Hepatocyte (in vitro differentiated cells): Measurements from ENCODE around the gene WNK1.

Experiments used
- EZH2 ChIP-seq: fragments of 200-600 bp; sonication (generic); IDR thresholded peaks from 2 replicates; pipeline ENCODE4 v1.6.1; 2016; ENCODE audit warnings: antibody characterized with exemption, mild to moderate bottlenecking, borderline replicate concordance
- EZH2phosphoT487 ChIP-seq: fragments of 200-600 bp; sonication (generic); IDR thresholded peaks from one replicate; pipeline ENCODE4 v1.6.1; 2018; ENCODE audit warnings: antibody characterized with exemption, mild to moderate bottlenecking, low read depth, moderate library complexity; ENCODE audit not compliant: unreplicated experiment, severe bottlenecking
- TF ChIP-seq, protein P1 (sequence below): fragments of 200-600 bp; sonication (generic); IDR thresholded peaks from 2 replicates; pipeline ENCODE4 v1.5.1; 2016; ENCODE audit warnings: antibody characterized with exemption, mild to moderate bottlenecking; ENCODE audit not compliant: poor library complexity

DNA sequence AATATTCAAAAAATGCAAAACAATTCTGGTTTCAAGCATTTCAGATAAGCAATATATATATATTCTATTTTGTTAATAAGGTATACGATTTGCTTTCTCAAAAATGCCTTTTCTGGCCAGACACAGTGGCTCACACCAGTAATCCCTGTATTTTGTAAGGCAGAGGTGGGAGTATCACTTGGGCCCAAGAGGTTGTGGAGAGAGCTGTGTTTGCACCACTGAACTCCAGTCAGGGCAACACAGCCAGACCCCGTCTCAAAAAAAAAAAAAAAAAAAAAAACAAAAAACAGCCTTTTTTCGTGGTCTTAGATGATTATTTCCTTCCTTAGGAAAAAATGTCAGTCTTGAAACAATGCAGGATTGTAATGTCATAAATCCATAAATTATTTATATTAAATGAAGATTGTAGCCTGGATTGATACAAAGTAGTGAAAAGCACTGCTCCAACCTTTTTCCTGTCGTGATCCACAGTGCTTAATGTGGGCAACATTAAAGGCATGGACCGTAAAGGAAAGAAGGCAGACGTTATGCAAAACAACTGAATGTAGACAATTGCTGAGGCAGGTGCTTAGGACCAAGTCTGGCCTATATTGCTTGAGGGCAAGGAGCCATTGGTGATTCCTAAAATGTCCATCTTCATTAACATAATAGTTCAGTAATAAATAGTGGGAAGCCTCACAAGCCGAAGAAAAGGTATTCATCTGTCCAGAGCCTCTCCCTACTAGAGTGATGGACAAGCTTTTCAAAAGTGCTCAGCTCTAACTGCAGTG lies 160.3 kb downstream of the WNK1 start:
- TF ChIP-seq, protein P1, sequence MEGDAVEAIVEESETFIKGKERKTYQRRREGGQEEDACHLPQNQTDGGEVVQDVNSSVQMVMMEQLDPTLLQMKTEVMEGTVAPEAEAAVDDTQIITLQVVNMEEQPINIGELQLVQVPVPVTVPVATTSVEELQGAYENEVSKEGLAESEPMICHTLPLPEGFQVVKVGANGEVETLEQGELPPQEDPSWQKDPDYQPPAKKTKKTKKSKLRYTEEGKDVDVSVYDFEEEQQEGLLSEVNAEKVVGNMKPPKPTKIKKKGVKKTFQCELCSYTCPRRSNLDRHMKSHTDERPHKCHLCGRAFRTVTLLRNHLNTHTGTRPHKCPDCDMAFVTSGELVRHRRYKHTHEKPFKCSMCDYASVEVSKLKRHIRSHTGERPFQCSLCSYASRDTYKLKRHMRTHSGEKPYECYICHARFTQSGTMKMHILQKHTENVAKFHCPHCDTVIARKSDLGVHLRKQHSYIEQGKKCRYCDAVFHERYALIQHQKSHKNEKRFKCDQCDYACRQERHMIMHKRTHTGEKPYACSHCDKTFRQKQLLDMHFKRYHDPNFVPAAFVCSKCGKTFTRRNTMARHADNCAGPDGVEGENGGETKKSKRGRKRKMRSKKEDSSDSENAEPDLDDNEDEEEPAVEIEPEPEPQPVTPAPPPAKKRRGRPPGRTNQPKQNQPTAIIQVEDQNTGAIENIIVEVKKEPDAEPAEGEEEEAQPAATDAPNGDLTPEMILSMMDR: no peak
- TF ChIP-seq EZH2: no peak
- TF ChIP-seq EZH2phosphoT487: no peak
